ENCODE data around the gene KCNK15. TPM values are rescaled to one million over a fixed set of nuclear protein-coding genes. Genes with fewer than 3 reads are reported as not detected.

KCNK15 gene
- total and polyA plus RNA-seq, 9 of the 15 experiments (the other 6 are each of a cell fraction or from before 2014, with no cell fraction given) = 0.03 to 0.30 (median 0.17) TPM; not detected in 5

DNA sequence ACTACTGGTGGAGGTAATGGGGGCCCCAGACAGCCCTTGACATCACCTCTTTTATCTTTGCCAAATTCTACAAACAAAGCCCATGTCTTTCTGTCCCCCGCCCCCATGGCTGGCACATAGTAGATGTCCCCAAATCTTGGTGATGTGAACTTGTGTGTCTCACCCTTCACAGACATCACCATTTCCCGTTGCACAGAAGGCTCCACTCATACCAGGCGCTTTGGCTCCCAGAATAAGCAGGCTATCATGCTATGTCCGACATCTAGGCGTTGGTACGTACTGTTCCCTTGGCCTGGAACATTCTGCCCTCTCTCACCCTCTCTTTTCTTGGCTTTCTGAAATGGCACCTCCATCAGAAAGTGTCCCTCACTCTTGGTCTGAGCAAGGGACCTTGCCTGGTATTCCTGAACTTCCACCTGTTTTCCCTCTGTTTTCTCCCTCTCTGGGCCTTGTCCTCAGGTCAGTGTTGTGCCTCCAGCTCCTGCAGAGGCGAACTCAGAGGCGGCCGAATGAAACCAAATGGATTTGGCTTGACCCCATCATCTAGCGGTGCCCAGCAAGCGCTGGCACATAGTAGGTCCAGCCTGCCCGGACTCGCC lies 31.5 kb upstream of the KCNK15 start:
- Histone ChIP-seq H3K36me3 (ENCODE audit: control insufficient read depth, insufficient read depth, low read length) (no peaks in the 10 kb centered on the region), H3K4me3 (no peak overlapping the region), H2AFZ (ENCODE audit: low read depth, low read length) (no peak overlapping the region), H3K27ac (ENCODE audit: extremely low read depth, low read depth, low read length) (no peak overlapping the region), H3K27me3 (ENCODE audit: control insufficient read depth in 2 of 2, insufficient read depth in 2 of 2, low read length in 2 of 2) (peaks cover 26 to 67% of the 10 kb centered on the region in 2 experiments), H3K4me1 (replicated peaks in 1 of 2; ENCODE audit: control insufficient read depth in 2 of 2, insufficient read depth in 2 of 2, low read length in 2 of 2) (peaks cover 0 to 17% of the 10 kb centered on the region in 2 experiments; a peak in 2 of 5 replicates), H3K9ac (ENCODE audit: insufficient read depth in 1 of 2, low read depth in 2 of 2, low read length in 2 of 2) (peak overlapping the region in 1 of 2 experiments; percentile 58; a peak in 2 of 4 replicates), H3K9me1 (ENCODE audit: control insufficient read depth, insufficient read depth, low read length) (no peaks in the 10 kb centered on the region), H3K79me2 (ENCODE audit: control insufficient read depth, insufficient read depth, low read length) (no peaks in the 10 kb centered on the region), H4K20me1 (replicated peaks; ENCODE audit: control insufficient read depth, insufficient read depth, low read length) (peaks cover 8% of the 10 kb centered on the region; the same call in 1 of the 2 replicates), H3K4me2 (ENCODE audit: insufficient read depth, low read length) (no peak overlapping the region), H3K9me3 (replicated peaks; ENCODE audit: control insufficient read depth, insufficient read depth, low read depth, low read length) (no peaks in the 10 kb centered on the region)
- POLR2A ChIA-PET = no interaction called here
- no peak for DNase-seq (ENCODE audit: extremely low read depth in 1 of 4, low spot score in 3 of 4)
- 9% methylated on average over 11 of the region's 13 CpGs for WGBS (ENCODE audit: insufficient coverage, low coverage, missing lambda C conversion rate)
- in situ Hi-C loops (cut with MboI) (no loop called here), intact Hi-C loops (cut with micrococcal nuclease) (no loop called here)
- TF ChIP-seq ZKSCAN1 (IDR thresholded peaks at IDR 0.05; ENCODE audit: low read depth, low read length) (peak; percentile 91; the same call in 1 of the 2 replicates), MBD2 (IDR thresholded peaks at IDR 0.05; ENCODE audit: borderline replicate concordance, low read depth) (no peak), FOXK2 (conservative IDR thresholded peaks at IDR 0.05 in 1 of 2, IDR thresholded peaks at IDR 0.05 in 1 of 2; ENCODE audit: low read depth in 2 of 2) (no peak), XRCC5 (IDR thresholded peaks at IDR 0.05; ENCODE audit: low read depth, low read length) (no peak), RBFOX2 (IDR thresholded peaks at IDR 0.05; ENCODE audit: low read depth, low read length) (no peak)
- TF ChIP-seq, protein P1, sequence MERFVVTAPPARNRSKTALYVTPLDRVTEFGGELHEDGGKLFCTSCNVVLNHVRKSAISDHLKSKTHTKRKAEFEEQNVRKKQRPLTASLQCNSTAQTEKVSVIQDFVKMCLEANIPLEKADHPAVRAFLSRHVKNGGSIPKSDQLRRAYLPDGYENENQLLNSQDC (CRISPR knock-in tag; IDR thresholded peaks at IDR 0.05) = no peak
- TF ChIP-seq, protein P2, sequence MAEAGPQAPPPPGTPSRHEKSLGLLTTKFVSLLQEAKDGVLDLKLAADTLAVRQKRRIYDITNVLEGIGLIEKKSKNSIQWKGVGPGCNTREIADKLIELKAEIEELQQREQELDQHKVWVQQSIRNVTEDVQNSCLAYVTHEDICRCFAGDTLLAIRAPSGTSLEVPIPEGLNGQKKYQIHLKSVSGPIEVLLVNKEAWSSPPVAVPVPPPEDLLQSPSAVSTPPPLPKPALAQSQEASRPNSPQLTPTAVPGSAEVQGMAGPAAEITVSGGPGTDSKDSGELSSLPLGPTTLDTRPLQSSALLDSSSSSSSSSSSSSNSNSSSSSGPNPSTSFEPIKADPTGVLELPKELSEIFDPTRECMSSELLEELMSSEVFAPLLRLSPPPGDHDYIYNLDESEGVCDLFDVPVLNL (CRISPR knock-in tag; IDR thresholded peaks at IDR 0.05; ENCODE audit: low read depth) = no peak
- BruUV-seq (replicated peaks) = no TSS peak
- no peak for FAIRE-seq
- no peak for ATAC-seq
- CTCF ChIA-PET (ENCODE audit: low intra/inter-chr PET ratio) = no interaction called here
